Kidney (tissue), 14 donors: Measurements from ENCODE around the gene HYDIN. TPM values are rescaled to one million over a fixed set of nuclear protein-coding genes. Genes with fewer than 3 reads are reported as not detected.

ENCODE experiments used
- DNase-seq, 5 donors: peaks; one replicate each; pipeline ENCODE4 v3.0.0-alpha.2; 2013 to 2020
- FAIRE-seq: peaks from 2 replicates; lab custom pipeline; 2012; peaks lifted over from hg19 to GRCh38; lab: Jason Lieb, UNC
- H3K27ac ChIP-seq, 2 donors: one replicate each; pipeline ENCODE4 v1.7.0; 2013; ENCODE audit warnings: low read depth in 2 of 2, low read length in 2 of 2, inconsistent platforms in 1 of 2
- H3K27me3 ChIP-seq: one replicate; pipeline ENCODE4 v1.7.1; 2013; ENCODE audit warnings: low read length, inconsistent platforms; ENCODE audit not compliant: control insufficient read depth, insufficient read depth
- H3K36me3 ChIP-seq, 3 donors: one replicate each; pipeline versions ENCODE4 v1.7.0 to v1.7.1; 2013; ENCODE audit warnings: low read length in 3 of 3, control low read depth in 1 of 3, inconsistent platforms in 1 of 3; ENCODE audit not compliant: insufficient read depth in 3 of 3, control insufficient read depth in 2 of 3
- H3K4me1 ChIP-seq, 3 donors: one replicate each; pipeline versions ENCODE4 v1.7.0 to v1.7.1; 2013; ENCODE audit warnings: low read length in 3 of 3, inconsistent platforms in 1 of 3, low read depth in 1 of 3; ENCODE audit not compliant: control insufficient read depth in 2 of 3, insufficient read depth in 2 of 3
- H3K4me3 ChIP-seq, 3 donors: one replicate each; pipeline versions ENCODE4 v1.7.0 to v1.8.1; 2013; ENCODE audit warnings: low read length in 3 of 3, control low read depth in 1 of 3, inconsistent platforms in 1 of 3
- H3K9ac ChIP-seq, 3 donors: one replicate each; pipeline versions ENCODE4 v1.7.0 to v1.7.1; 2013; ENCODE audit warnings: low read length in 3 of 3, control low read depth in 1 of 3, inconsistent platforms in 1 of 3
- H3K9me3 ChIP-seq, 3 donors: one replicate each; pipeline versions ENCODE4 v1.7.0 to v1.7.1; 2013; ENCODE audit warnings: low read length in 3 of 3, control low read depth in 1 of 3, inconsistent platforms in 1 of 3; ENCODE audit not compliant: control insufficient read depth in 2 of 3, insufficient read depth in 1 of 3
- CTCF ChIP-seq: IDR thresholded peaks from 3 replicates; pipeline ENCODE4 v1.5.1; 2012; ENCODE audit warnings: mild to moderate bottlenecking, moderate library complexity, borderline replicate concordance; ENCODE audit not compliant: insufficient read depth; ENCODE audit errors: extremely low read depth
- intact Hi-C: fragments of 100-400 bp; cut with DNase I; formaldehyde crosslinking; loops from one replicate; pipeline ENCODE4 v1.11.1; 2022
- polyA plus RNA-seq: library from polyadenylated mRNA; stranded (reverse); fragments of 350-450 nt; fragmentation: Illumina TruSeq; extraction: RNeasy Lipid Tissue Mini Kit (QIAGEN cat#74804); gene quantifications from one replicate; pipeline ENCODE4 v1.2.3, GENCODE V29; 2014; ENCODE audit warnings: low read depth, low replicate concordance; ENCODE audit not compliant: insufficient read depth
- total RNA-seq: library from RNA; stranded (reverse); fragmentation: NEBNext Ultra II Directional; extraction: Animal tissue kit (Norgen Biotek cat#: 25700); gene quantifications from one replicate; pipeline ENCODE4 v1.2.1, GENCODE V29; 2021
- donor health status: control.
- donor health status: control.
- donor health status: control.
- donor health status: control.
- donor health status: control.
- donor health status: DM: yes; HTN: yes; CAD: no.
- donor health status: Normal renal cell carcinoma (clear cell type).

The HYDIN gene
- total and polyA plus RNA-seq, 2 donors from 2014 or later: 1.8 to 21.0 TPM

- Histone ChIP-seq H3K36me3 (no peaks in the 10 kb centered on the region), H3K4me1 (peaks cover 0 to 7% (median 0%) of the 10 kb centered on the region in 3 donors), H3K27ac (no peak overlapping the region), H3K4me3 (no peak overlapping the region), H3K27me3 (no peaks in the 10 kb centered on the region), H3K9me3 (peaks cover 0 to 7% (median 0%) of the 10 kb centered on the region in 3 donors), H3K9ac (no peak overlapping the region)
- FAIRE-seq (no peak), DNase-seq (no peak)
- intact Hi-C loops: no loop called here
- no peak for TF ChIP-seq CTCF
Measured at GRCh38 chr16:70804153-70804733, 426.3 kb downstream of the HYDIN start.

GRCh38 chr16:70803319-70803718, 427.2 kb downstream of the HYDIN start:
- Histone ChIP-seq H3K9me3 (peaks cover 0 to 7% (median 0%) of the 10 kb centered on the region in 3 donors), H3K4me1 (peaks cover 0 to 9% (median 0%) of the 10 kb centered on the region in 3 donors), H3K9ac (no peak overlapping the region), H3K4me3 (no peak overlapping the region), H3K27ac (no peak overlapping the region), H3K36me3 (no peaks in the 10 kb centered on the region), H3K27me3 (no peaks in the 10 kb centered on the region)
- FAIRE-seq (no peak), DNase-seq (no peak)
- no peak for TF ChIP-seq CTCF
- intact Hi-C loops: no loop called here

GRCh38 chr16:70801611-70802010, 428.9 kb downstream of the HYDIN start:
- FAIRE-seq (no peak), DNase-seq (peak in 1 of 5 donors; percentile 41)
- Histone ChIP-seq H3K36me3 (no peaks in the 10 kb centered on the region), H3K27me3 (no peaks in the 10 kb centered on the region), H3K27ac (no peak overlapping the region), H3K4me3 (peak overlapping the region in 2 of 3 donors; percentile 81 to 95), H3K9me3 (peaks cover 0 to 7% (median 0%) of the 10 kb centered on the region in 3 donors), H3K4me1 (peaks cover 0 to 9% (median 0%) of the 10 kb centered on the region in 3 donors), H3K9ac (peak overlapping the region in 2 of 3 donors; percentile 27 to 42)
- intact Hi-C loops: no loop called here
- TF ChIP-seq CTCF: no peak
